GM23338 (cell line): ENCODE measurements around the gene TOX4. TPM values are rescaled to one million over a fixed set of nuclear protein-coding genes. Genes with fewer than 3 reads are reported as not detected.

ENCODE experiments used
- ATAC-seq: fragments of 200-7000 bp; cut with Tn5 transposase; 3 replicates; pipeline ENCODE4 v1.9.1; 2020
- DNase-seq: peaks from one replicate; pipeline ENCODE4 v3.0.0-alpha.2; 2015; ENCODE audit warnings: low spot score
- H2AFZ ChIP-seq: fragments of 200-600 bp; sonication (generic); 2 replicates; pipeline ENCODE4 v1.8.0; 2016; ENCODE audit warnings: antibody characterized with exemption, mild to moderate bottlenecking, moderate library complexity
- H3F3A ChIP-seq: fragments of 200-600 bp; sonication (generic); replicated peaks from 2 replicates; pipeline ENCODE4 v1.8.0; 2017; ENCODE audit warnings: antibody characterized with exemption, mixed run types, low read depth
- H3K27ac ChIP-seq: fragments of 200-600 bp; sonication (generic); 2 replicates; pipeline ENCODE4 v1.6.1; 2016; ENCODE audit warnings: low read depth
- H3K27me3 ChIP-seq: fragments of 200-600 bp; sonication (generic); 2 replicates; pipeline ENCODE4 v1.8.0; 2016; ENCODE audit warnings: mild to moderate bottlenecking, mixed run types, moderate library complexity; ENCODE audit not compliant: insufficient read depth
- H3K36me3 ChIP-seq: fragments of 200-600 bp; sonication (generic); 2 replicates; pipeline ENCODE4 v1.8.0; 2016; ENCODE audit warnings: mild to moderate bottlenecking; ENCODE audit not compliant: insufficient read depth
- H3K4me1 ChIP-seq: fragments of 200-600 bp; sonication (generic); 2 replicates; pipeline ENCODE4 v1.8.0; 2016; ENCODE audit warnings: mild to moderate bottlenecking, moderate library complexity; ENCODE audit not compliant: insufficient read depth
- H3K4me2 ChIP-seq: fragments of 200-600 bp; sonication (generic); 2 replicates; pipeline ENCODE4 v1.7.1; 2017; ENCODE audit warnings: mixed run types
- H3K4me3 ChIP-seq: fragments of 200-600 bp; sonication (generic); 2 replicates; pipeline ENCODE4 v1.6.1; 2016; ENCODE audit warnings: mixed run types
- H3K79me2 ChIP-seq: fragments of 200-600 bp; sonication (generic); replicated peaks from 2 replicates; pipeline ENCODE4 v1.8.0; 2017; ENCODE audit warnings: mild to moderate bottlenecking; ENCODE audit not compliant: insufficient read depth
- H3K9me2 ChIP-seq: fragments of 200-600 bp; sonication (generic); 2 replicates; pipeline ENCODE4 v1.8.0; 2017; ENCODE audit not compliant: insufficient read depth
- H4K20me1 ChIP-seq: fragments of 200-600 bp; sonication (generic); replicated peaks from 2 replicates; pipeline ENCODE4 v1.8.0; 2017; ENCODE audit warnings: mild to moderate bottlenecking; ENCODE audit not compliant: insufficient read depth
- H3K27ac Mint-ChIP-seq: 2 replicates; pipeline ENCODE4 v1.8.0; 2020; ENCODE audit warnings: inconsistent platforms, mild to moderate bottlenecking, moderate library complexity, mixed read lengths
- H3K27me3 Mint-ChIP-seq: 3 replicates; pipeline ENCODE4 v1.8.0; 2022; ENCODE audit warnings: low read depth, mild to moderate bottlenecking, moderate library complexity, mixed read lengths, inconsistent platforms; ENCODE audit not compliant: insufficient read depth, poor library complexity
- H3K36me3 Mint-ChIP-seq: 3 replicates; pipeline ENCODE4 v1.8.0; 2021; ENCODE audit warnings: low read depth, mild to moderate bottlenecking, inconsistent platforms, moderate library complexity, mixed read lengths
- H3K4me1 Mint-ChIP-seq: 3 replicates; pipeline ENCODE4 v1.8.0; 2020; ENCODE audit warnings: mild to moderate bottlenecking, inconsistent platforms, mixed read lengths
- H3K4me3 Mint-ChIP-seq: 3 replicates; pipeline ENCODE4 v1.8.0; 2021; ENCODE audit warnings: moderate library complexity, mild to moderate bottlenecking, inconsistent platforms, mixed read lengths
- H3K9me3 Mint-ChIP-seq: 3 replicates; pipeline ENCODE4 v1.8.0; 2020; ENCODE audit warnings: moderate library complexity, mild to moderate bottlenecking, inconsistent platforms, mixed read lengths
- EZH2 ChIP-seq: fragments of 200-600 bp; sonication (generic); IDR thresholded peaks from one replicate; pipeline ENCODE4 v1.8.0; 2017; ENCODE audit warnings: antibody characterized with exemption, mild to moderate bottlenecking, low read depth; ENCODE audit not compliant: unreplicated experiment
- EZH2phosphoT487 ChIP-seq: fragments of 200-600 bp; sonication (generic); IDR thresholded peaks from one replicate; pipeline ENCODE4 v1.8.1; 2018; ENCODE audit warnings: antibody characterized with exemption; ENCODE audit not compliant: unreplicated experiment
- JUNB ChIP-seq: IDR thresholded peaks from one replicate; pipeline ENCODE4 v1.6.1; 2016; ENCODE audit warnings: antibody characterized with exemption; ENCODE audit not compliant: unreplicated experiment
- POLR2AphosphoS5 ChIP-seq: IDR thresholded peaks from 2 replicates; pipeline ENCODE4 v1.6.1; 2016; ENCODE audit warnings: antibody characterized with exemption, low read depth
- ZNF462 ChIP-seq: fragments of 250-450 bp; sonication (Bioruptor Pico); IDR thresholded peaks from 2 replicates; pipeline ENCODE4 v1.5.0; 2020; ENCODE audit warnings: mild to moderate bottlenecking, moderate library complexity
- polyA plus RNA-seq: library from polyadenylated mRNA; unstranded; fragments of >200 nt; fragmentation: Nextera tagmentation; extraction: Ambion mirVana; gene quantifications from 2 replicates; pipeline ENCODE4 v1.2.1, GENCODE V29; 2016
- total RNA-seq: library from RNA; depleted of rRNA; stranded (reverse); fragments of >200 nt; shearing (Covaris generic); gene quantifications from 2 replicates; pipeline ENCODE4 v1.2.3, GENCODE V29; 2014

TOX4 gene
- total and polyA plus RNA-seq, 2 experiments from 2014 or later, result 45.6 to 72.8 TPM

GRCh38 chr14:21476523-21476924 lies 471 bp upstream of the TOX4 start:
- Mint-ChIP-seq H3K9me3 (no peaks in the 10 kb centered on the region), H3K36me3 (peaks cover 32% of the 10 kb centered on the region), H3K4me1 (peaks cover 11% of the 10 kb centered on the region; the same call in 1 of the 3 replicates), H3K27me3 (peaks cover 4% of the 10 kb centered on the region), H3K27ac (peak overlapping the region; percentile 98), H3K4me3 (peak overlapping the region; percentile 97)
- Histone ChIP-seq H3K27ac (peak overlapping the region; percentile 77), H3K4me3 (peak overlapping the region; percentile 69), H4K20me1 (0 out of 2 replicates have a peak, but pooled peaks cover 9% of the 10 kb centered on the region), H3K36me3 (peaks cover 9% of the 10 kb centered on the region; the same call in 1 of the 2 replicates), H3K4me2 (peak overlapping the region; percentile 80), H3K9me2 (no peaks in the 10 kb centered on the region), H3K4me1 (no peaks in the 10 kb centered on the region), H3K27me3 (no peaks in the 10 kb centered on the region), H3K79me2 (peaks cover 55% of the 10 kb centered on the region), H2AFZ (peak overlapping the region; percentile 72; the same call in 1 of the 2 replicates), H3F3A (peaks cover 7% of the 10 kb centered on the region; the same call in 1 of the 2 replicates)
- no peak for DNase-seq
- TF ChIP-seq EZH2phosphoT487 (no peak), POLR2AphosphoS5 (peak; percentile 36; the same call in 1 of the 2 replicates)
- peak; percentile 72 for ATAC-seq

- Mint-ChIP-seq H3K4me3 (no peak overlapping the region), H3K36me3 (peaks cover 27% of the 10 kb centered on the region), H3K9me3 (no peaks in the 10 kb centered on the region), H3K4me1 (no peaks in the 10 kb centered on the region), H3K27ac (no peak overlapping the region), H3K27me3 (no peaks in the 10 kb centered on the region)
- Histone ChIP-seq H3K4me3 (no peak overlapping the region), H3K27me3 (no peaks in the 10 kb centered on the region), H3K9me2 (no peaks in the 10 kb centered on the region), H3F3A (peaks cover 5% of the 10 kb centered on the region; the same call in 1 of the 2 replicates), H4K20me1 (peaks cover 6% of the 10 kb centered on the region), H3K4me2 (no peak overlapping the region), H3K27ac (no peak overlapping the region; the same call in 1 of the 2 replicates), H2AFZ (no peak overlapping the region), H3K79me2 (peaks cover 22% of the 10 kb centered on the region; the same call in 1 of the 2 replicates), H3K36me3 (peaks cover 20% of the 10 kb centered on the region), H3K4me1 (no peaks in the 10 kb centered on the region)
- ATAC-seq, result no peak
- DNase-seq, result no peak
- no peak for TF ChIP-seq JUNB
- TF ChIP-seq ZNF462, result no peak
- no peak for TF ChIP-seq EZH2
These were observed 9.7 kb downstream of the TOX4 start for GRCh38 chr14:21486640-21487087.
